NB4 (cell line): ENCODE data around the gene COQ4.

Source experiments
- MYC ChIP-seq: IDR thresholded peaks from 2 replicates; pipeline ENCODE4 v1.6.1; 2011; ENCODE audit warnings: low read depth, low read length
- POLR2A ChIP-seq: IDR thresholded peaks from 2 replicates; pipeline ENCODE4 v1.6.1; 2011; ENCODE audit warnings: mild to moderate bottlenecking; ENCODE audit not compliant: insufficient read length; ENCODE audit errors: extremely low read depth
- TF ChIP-seq, protein P1 (sequence below): IDR thresholded peaks from 2 replicates; pipeline ENCODE4 v1.6.1; 2011; ENCODE audit warnings: low read depth, low read length
- TF ChIP-seq, protein P2 (sequence below): IDR thresholded peaks from one replicate; pipeline ENCODE4 v1.5.1; 2012; ENCODE audit warnings: low read depth, low read length

DNA sequence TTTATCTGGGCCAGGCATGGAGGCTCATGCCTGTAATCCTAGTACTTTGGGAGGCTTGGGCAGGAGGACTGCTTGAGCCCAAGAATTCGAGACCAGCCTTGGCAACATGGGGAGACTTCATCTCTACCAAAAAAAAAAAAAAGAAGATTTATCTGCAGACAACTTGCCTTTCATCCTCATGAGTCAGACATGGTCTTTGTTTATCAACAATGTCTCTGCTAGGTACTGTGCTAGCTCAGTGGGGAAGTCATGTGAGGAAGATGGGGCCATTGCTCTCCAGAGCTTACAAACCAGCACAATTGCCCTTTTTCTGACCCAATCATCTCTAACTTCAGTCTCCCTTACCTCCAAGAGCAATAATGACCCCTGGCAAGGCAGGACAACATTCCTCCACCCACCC, 50.1 kb downstream of the COQ4 start:
- TF ChIP-seq, protein P1, sequence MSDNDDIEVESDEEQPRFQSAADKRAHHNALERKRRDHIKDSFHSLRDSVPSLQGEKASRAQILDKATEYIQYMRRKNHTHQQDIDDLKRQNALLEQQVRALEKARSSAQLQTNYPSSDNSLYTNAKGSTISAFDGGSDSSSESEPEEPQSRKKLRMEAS, result no peak
- TF ChIP-seq POLR2A, result no peak
- TF ChIP-seq, protein P2, sequence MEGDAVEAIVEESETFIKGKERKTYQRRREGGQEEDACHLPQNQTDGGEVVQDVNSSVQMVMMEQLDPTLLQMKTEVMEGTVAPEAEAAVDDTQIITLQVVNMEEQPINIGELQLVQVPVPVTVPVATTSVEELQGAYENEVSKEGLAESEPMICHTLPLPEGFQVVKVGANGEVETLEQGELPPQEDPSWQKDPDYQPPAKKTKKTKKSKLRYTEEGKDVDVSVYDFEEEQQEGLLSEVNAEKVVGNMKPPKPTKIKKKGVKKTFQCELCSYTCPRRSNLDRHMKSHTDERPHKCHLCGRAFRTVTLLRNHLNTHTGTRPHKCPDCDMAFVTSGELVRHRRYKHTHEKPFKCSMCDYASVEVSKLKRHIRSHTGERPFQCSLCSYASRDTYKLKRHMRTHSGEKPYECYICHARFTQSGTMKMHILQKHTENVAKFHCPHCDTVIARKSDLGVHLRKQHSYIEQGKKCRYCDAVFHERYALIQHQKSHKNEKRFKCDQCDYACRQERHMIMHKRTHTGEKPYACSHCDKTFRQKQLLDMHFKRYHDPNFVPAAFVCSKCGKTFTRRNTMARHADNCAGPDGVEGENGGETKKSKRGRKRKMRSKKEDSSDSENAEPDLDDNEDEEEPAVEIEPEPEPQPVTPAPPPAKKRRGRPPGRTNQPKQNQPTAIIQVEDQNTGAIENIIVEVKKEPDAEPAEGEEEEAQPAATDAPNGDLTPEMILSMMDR, result no peak
- TF ChIP-seq MYC, result no peak
